Stimulated activated CD4-positive, alpha-beta T cell treated with anti-CD3 and anti-CD28 coated beads, TNF-alpha, amount 100 ng/mL, for 48 hours (primary cell): ENCODE measurements around the gene NPIPA5.
"Not testable (repeated sequence)": the region's sequence is repeated elsewhere in the genome, so short reads cannot be mapped to it uniquely, and the experiment has no call there.

ENCODE experiments used
- DNase-seq, 3 donors: peaks; one replicate each; pipeline ENCODE4 v3.0.0-alpha.2; 2020; ENCODE audit warnings: low read depth in 3 of 3

The NPIPA5 gene

GRCh38 chr16:15393025-15393424 lies 14.9 kb upstream of the NPIPA5 start:
- not testable (repeated sequence) for DNase-seq

- not testable (repeated sequence) for DNase-seq
Measured at GRCh38 chr16:15389916-15390315, 11.8 kb upstream of the NPIPA5 start.

GRCh38 chr16:15388060-15388459 lies 10.0 kb upstream of the NPIPA5 start:
- DNase-seq, result not testable (repeated sequence)

GRCh38 chr16:15382810-15383209 lies 4.7 kb upstream of the NPIPA5 start:
- DNase-seq, result not testable (repeated sequence)

GRCh38 chr16:15357495-15357894 lies 20.6 kb downstream of the NPIPA5 start:
- DNase-seq, result not testable (repeated sequence)

- DNase-seq, result not testable (repeated sequence)
Measured at GRCh38 chr16:15354846-15355245, 23.2 kb downstream of the NPIPA5 start.

GRCh38 chr16:15352852-15353251 lies 25.2 kb downstream of the NPIPA5 start:
- DNase-seq, result not testable (repeated sequence)

- DNase-seq, result not testable (repeated sequence)
Measured at GRCh38 chr16:15351745-15352144, 26.3 kb downstream of the NPIPA5 start.

- DNase-seq, result not testable (repeated sequence)
Measured at GRCh38 chr16:15351251-15351650, 26.8 kb downstream of the NPIPA5 start.

- DNase-seq, result not testable (repeated sequence)
Measured at GRCh38 chr16:15348721-15349120, 29.4 kb downstream of the NPIPA5 start.

GRCh38 chr16:15342337-15342736 lies 35.8 kb downstream of the NPIPA5 start:
- not testable (repeated sequence) for DNase-seq

- DNase-seq, result not testable (repeated sequence)
Measured at GRCh38 chr16:15338986-15339385, 39.1 kb downstream of the NPIPA5 start.

- DNase-seq, result not testable (repeated sequence)
Measured at GRCh38 chr16:15337974-15338605, 40.0 kb downstream of the NPIPA5 start.

GRCh38 chr16:15335609-15336008 lies 42.5 kb downstream of the NPIPA5 start:
- not testable (repeated sequence) for DNase-seq

GRCh38 chr16:15333969-15334368 lies 44.1 kb downstream of the NPIPA5 start:
- DNase-seq, result not testable (repeated sequence)

GRCh38 chr16:15330978-15331377 lies 47.1 kb downstream of the NPIPA5 start:
- DNase-seq, result not testable (repeated sequence)

GRCh38 chr16:15324954-15325353 lies 53.1 kb downstream of the NPIPA5 start:
- not testable (repeated sequence) for DNase-seq

GRCh38 chr16:15323373-15323772 lies 54.7 kb downstream of the NPIPA5 start:
- DNase-seq, result not testable (repeated sequence)

GRCh38 chr16:15321221-15321620 lies 56.9 kb downstream of the NPIPA5 start:
- DNase-seq, result not testable (repeated sequence)

GRCh38 chr16:15314562-15314961 lies 63.5 kb downstream of the NPIPA5 start:
- DNase-seq, result not testable (repeated sequence)
